Small intestine (tissue), 7 donors: ENCODE measurements around the gene SGMS1. TPM values are rescaled to one million over a fixed set of nuclear protein-coding genes. Genes with fewer than 3 reads are reported as not detected.
A peak's percentile ranks its signal among the peaks of the same experiment; 100 is the strongest.
"Not testable (repeated sequence)": the region's sequence is repeated elsewhere in the genome, so short reads cannot be mapped to it uniquely, and the experiment has no call there.

Experiments used
- DNase-seq, 2 donors: peaks; one replicate each; pipeline versions ENCODE4 v3.0.0 to v3.0.0-alpha.2; 2013
- FAIRE-seq: peaks from 2 replicates; lab custom pipeline; 2012; peaks lifted over from hg19 to GRCh38; lab: Jason Lieb, UNC
- H3K27ac ChIP-seq, 3 donors: one replicate each; pipeline ENCODE4 v1.5.1; 2013; ENCODE audit warnings: low read length in 2 of 3, mild to moderate bottlenecking in 2 of 3, control low read depth in 1 of 3, inconsistent platforms in 1 of 3, low read depth in 1 of 3, moderate library complexity in 1 of 3
- H3K27me3 ChIP-seq, 3 donors: one replicate each; pipeline ENCODE4 v1.6.1; 2013; ENCODE audit warnings: low read length in 3 of 3, inconsistent platforms in 1 of 3; ENCODE audit not compliant: control insufficient read depth in 3 of 3, insufficient read depth in 3 of 3
- H3K36me3 ChIP-seq, 3 donors: one replicate each; pipeline ENCODE4 v1.6.1; 2013; ENCODE audit warnings: low read length in 3 of 3, inconsistent platforms in 1 of 3, low read depth in 1 of 3, mild to moderate bottlenecking in 1 of 3, moderate library complexity in 1 of 3; ENCODE audit not compliant: control insufficient read depth in 3 of 3, insufficient read depth in 2 of 3
- H3K4me1 ChIP-seq, 3 donors: one replicate each; pipeline ENCODE4 v1.6.1; 2013; ENCODE audit warnings: low read length in 2 of 3, inconsistent platforms in 1 of 3, low read depth in 1 of 3, mild to moderate bottlenecking in 1 of 3, moderate library complexity in 1 of 3; ENCODE audit not compliant: control insufficient read depth in 3 of 3, insufficient read depth in 2 of 3
- H3K4me3 ChIP-seq, 3 donors: one replicate each; pipeline ENCODE4 v1.5.1; 2013; ENCODE audit warnings: low read length in 3 of 3, control low read depth in 1 of 3, inconsistent platforms in 1 of 3, low read depth in 1 of 3, mild to moderate bottlenecking in 1 of 3, moderate library complexity in 1 of 3
- H3K9me3 ChIP-seq, 2 donors: one replicate each; pipeline ENCODE4 v1.6.1; 2013; ENCODE audit warnings: low read depth in 1 of 2, low read length in 1 of 2; ENCODE audit not compliant: control insufficient read depth in 2 of 2, insufficient read depth in 1 of 2
- WGBS, 3 donors: extraction: QIAGEN DNeasy Blood & Tissue Kit; methylation state at CpG; one replicate each; pipeline ENCODE4 v1.1.7; 2013; 5-methylcytosine and 5-hydroxymethylcytosine counted together
- polyA plus RNA-seq, 4 donors: library from polyadenylated mRNA; stranded (reverse) in 3 of 4; unstranded in 1 of 4; fragments of 200-250 nt in 3 of 4; fragments of 120-200 nt in 1 of 4; gene quantifications; one replicate each; pipeline versions ENCODE4 v1.2.1 to v1.2.3, GENCODE V29; 2013
- donor health status: healthy with polysubstance abuse.
- donor health status: control.
- donor health status: control.
- donor health status: Bipolar disorder and iron deficiency.
- donor health status: healthy.

The SGMS1 gene
- polyA plus RNA-seq, 4 donors, result 7.6 to 28.2 (median 11.4) TPM

GRCh38 chr10:50552308-50552707, 71.4 kb downstream of the SGMS1 start:
- no peaks in the 10 kb centered on the region for H3K36me3 ChIP-seq
- FAIRE-seq (no peak), DNase-seq (no peak)
- H3K27ac ChIP-seq, result no peak overlapping the region
- no peaks in the 10 kb centered on the region for H3K9me3 ChIP-seq
- H3K27me3 ChIP-seq, result no peaks in the 10 kb centered on the region
- H3K4me3 ChIP-seq, result no peak overlapping the region
- H3K4me1 ChIP-seq, result peaks cover 7 to 18% (median 10%) of the 10 kb centered on the region in 3 donors
- WGBS, 3 donors, result 70 to 79% (median 71%) methylated on average over 4 of the region's 4 CpGs

- Histone ChIP-seq H3K27me3 (no peaks in the 10 kb centered on the region), H3K4me1 (peaks cover 7 to 18% (median 10%) of the 10 kb centered on the region in 3 donors), H3K36me3 (no peaks in the 10 kb centered on the region), H3K4me3 (no peak overlapping the region), H3K9me3 (no peaks in the 10 kb centered on the region), H3K27ac (no peak overlapping the region)
- DNase-seq (no peak), FAIRE-seq (no peak)
- 86 to 97% (median 92%) methylated on average over 2 of the region's 2 CpGs for WGBS, 3 donors
These were observed 71.9 kb downstream of the SGMS1 start for GRCh38 chr10:50551894-50552293.

DNA sequence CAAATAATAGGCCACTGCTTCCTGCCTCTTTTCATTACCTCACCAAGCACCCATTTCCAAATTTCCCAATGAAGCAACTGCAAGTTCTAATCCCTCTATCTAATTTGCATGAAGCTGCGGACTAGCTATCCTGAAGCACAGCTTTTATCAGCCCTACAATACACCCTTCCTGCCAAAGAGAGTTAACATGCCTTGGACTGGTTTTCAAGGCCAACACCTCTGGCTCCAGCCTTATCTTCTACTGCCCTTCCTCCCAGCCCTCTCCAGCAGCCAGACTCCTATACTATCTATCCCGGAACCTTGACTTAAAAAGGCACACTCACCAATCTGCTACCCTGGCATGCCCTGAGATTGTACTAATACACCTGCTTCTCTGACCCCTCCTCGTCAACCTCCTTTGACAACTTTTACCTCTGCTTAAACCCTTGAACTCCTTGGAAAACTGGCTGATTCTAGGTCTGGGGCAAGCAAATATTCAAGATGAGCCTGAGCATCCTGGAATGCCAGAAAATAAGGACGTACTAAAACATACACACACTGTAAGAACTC, 73.4 kb downstream of the SGMS1 start:
- H3K27ac ChIP-seq, result peak overlapping the region in 2 of 3 donors; percentile 32 to 63

DNA sequence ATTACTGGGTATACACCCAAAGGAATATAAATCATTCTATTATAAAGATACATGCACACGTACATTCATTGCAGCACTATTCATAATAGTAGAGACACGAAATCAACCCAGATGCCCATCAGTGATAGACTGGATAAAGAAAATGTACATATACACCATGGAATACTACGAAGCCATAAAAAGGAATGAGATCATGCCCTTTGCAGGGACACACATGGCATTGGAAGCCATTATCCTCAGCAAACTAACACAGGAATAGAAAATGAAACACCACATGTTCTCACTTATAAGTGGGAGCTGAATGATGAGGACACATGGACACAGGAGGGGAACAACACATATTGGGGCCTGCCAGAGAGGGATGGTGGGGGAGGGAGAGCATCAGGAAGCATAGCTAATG, 74.6 kb downstream of the SGMS1 start:
- not testable (repeated sequence) for H3K27ac ChIP-seq, H3K27me3 ChIP-seq
- peaks cover 7 to 18% (median 10%) of the 10 kb centered on the region in 3 donors for H3K4me1 ChIP-seq

More for the DNA sequence above, 73.4 kb downstream of the SGMS1 start:
- Histone ChIP-seq H3K4me3 (no peak overlapping the region), H3K27me3 (no peaks in the 10 kb centered on the region), H3K36me3 (no peaks in the 10 kb centered on the region), H3K9me3 (no peaks in the 10 kb centered on the region), H3K4me1 (peaks cover 7 to 20% (median 10%) of the 10 kb centered on the region in 3 donors)
- FAIRE-seq (no peak), DNase-seq (peak; percentile 46 to 90)
- WGBS, 3 donors, result 24 to 61% (median 43%) methylated on average over 4 of the region's 4 CpGs

GRCh38 chr10:50548481-50548880, 75.3 kb downstream of the SGMS1 start:
- not testable (repeated sequence) for H3K36me3 ChIP-seq, H3K4me3 ChIP-seq, FAIRE-seq, H3K27me3 ChIP-seq, DNase-seq, H3K27ac ChIP-seq, H3K9me3 ChIP-seq
- peaks cover 7 to 18% (median 10%) of the 10 kb centered on the region in 3 donors for H3K4me1 ChIP-seq
- 97 to 100% (median 97%) methylated on average over 1 of the region's 1 CpG for WGBS, 3 donors

More for the DNA sequence above, 74.6 kb downstream of the SGMS1 start:
- H3K9me3 ChIP-seq, H3K36me3 ChIP-seq, H3K4me3 ChIP-seq, FAIRE-seq, DNase-seq: not testable (repeated sequence)
- 97 to 99% (median 99%) methylated on average over 3 of the region's 3 CpGs for WGBS, 3 donors

DNA sequence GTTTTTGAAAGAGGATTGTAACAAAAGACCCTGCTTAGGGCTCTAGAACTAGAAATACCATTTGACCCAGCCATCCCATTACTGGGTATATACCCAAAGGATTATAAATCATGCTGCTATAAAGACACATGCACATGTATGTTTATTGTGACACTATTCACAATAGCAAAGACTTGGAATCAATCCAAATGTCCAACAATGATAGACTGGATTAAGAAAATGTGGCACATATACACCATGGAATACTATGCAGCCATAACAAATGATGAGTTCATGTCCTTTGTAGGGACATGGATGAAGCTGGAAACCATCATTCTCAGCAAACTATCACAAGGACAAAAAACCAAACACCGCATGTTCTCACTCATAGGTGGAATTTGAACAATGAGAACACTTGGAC, 77.5 kb downstream of the SGMS1 start:
- not testable (repeated sequence) for FAIRE-seq, H3K9me3 ChIP-seq, H3K4me3 ChIP-seq, H3K27me3 ChIP-seq, H3K36me3 ChIP-seq, DNase-seq, H3K27ac ChIP-seq
- peaks cover 6 to 15% (median 7%) of the 10 kb centered on the region in 3 donors for H3K4me1 ChIP-seq
- 100% methylated on average over 1 of the region's 1 CpG for WGBS, 3 donors

DNA sequence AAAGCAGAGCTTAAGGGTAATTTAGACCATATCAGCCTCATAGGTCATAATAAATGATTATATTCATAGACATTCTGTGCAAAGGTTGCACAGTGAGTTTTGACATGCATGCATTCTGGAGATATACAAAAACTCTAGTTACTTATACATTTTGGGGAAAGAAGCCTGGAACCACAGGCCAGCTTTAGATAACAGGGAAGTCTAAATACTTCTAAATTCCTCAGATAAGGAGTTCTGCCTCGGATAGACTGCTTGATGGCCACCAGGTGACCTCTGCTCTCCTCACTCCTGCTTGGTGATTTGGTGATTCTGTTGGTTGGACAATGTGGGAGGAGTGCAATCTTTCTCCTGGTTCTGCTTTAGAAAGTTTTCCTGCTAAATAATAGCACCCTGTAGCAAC, 77.9 kb downstream of the SGMS1 start:
- Histone ChIP-seq H3K36me3 (no peaks in the 10 kb centered on the region), H3K4me3 (no peak overlapping the region), H3K27ac (no peak overlapping the region), H3K27me3 (no peaks in the 10 kb centered on the region), H3K4me1 (peaks cover 5 to 15% (median 6%) of the 10 kb centered on the region in 3 donors), H3K9me3 (no peaks in the 10 kb centered on the region)
- FAIRE-seq (no peak), DNase-seq (no peak)
- WGBS, 3 donors, result 19 to 61% (median 25%) methylated on average over 1 of the region's 1 CpG

- Histone ChIP-seq H3K27me3 (no peaks in the 10 kb centered on the region), H3K4me1 (peaks cover 5 to 8% (median 6%) of the 10 kb centered on the region in 3 donors), H3K9me3 (no peaks in the 10 kb centered on the region), H3K36me3 (no peaks in the 10 kb centered on the region), H3K27ac (no peak overlapping the region), H3K4me3 (no peak overlapping the region)
- WGBS, 3 donors, result 85 to 95% (median 88%) methylated on average over 6 of the region's 6 CpGs
- FAIRE-seq (no peak), DNase-seq (no peak)
These were observed 78.8 kb downstream of the SGMS1 start for GRCh38 chr10:50544857-50545429.
